ENCODE results near the gene KCNA10. TPM values are rescaled to one million over a fixed set of nuclear protein-coding genes. Genes with fewer than 3 reads are reported as not detected.
A peak's percentile ranks its signal among the peaks of the same experiment; 100 is the strongest.

KCNA10 gene
- total RNA-seq, 8 experiments from 2014 or later = 0.08 to 0.43 (median 0.21) TPM; not detected in 4

DNA sequence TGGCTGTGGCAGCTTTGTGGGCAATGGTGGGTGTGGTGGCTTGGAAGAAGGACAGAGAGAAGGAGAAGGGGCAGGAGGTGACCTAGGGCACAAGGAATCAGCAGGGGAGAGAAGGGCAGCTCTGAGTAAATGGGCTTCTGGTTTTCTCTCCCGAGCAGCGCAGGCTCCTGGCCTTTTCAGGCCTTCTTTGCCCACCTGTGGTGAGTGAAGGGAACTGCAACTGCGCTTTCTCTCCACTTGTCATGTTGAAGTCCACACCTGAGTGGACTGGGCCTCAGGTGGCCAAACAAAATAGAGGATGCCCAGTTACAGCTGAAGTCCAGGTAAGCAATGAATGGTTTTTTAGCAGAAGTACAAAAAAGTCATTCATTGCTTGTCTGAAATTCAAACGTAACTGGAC is 29.4 kb upstream of the KCNA10 start:
- no peak overlapping the region for H3K4me3 ChIP-seq
- H3K27ac ChIP-seq = no peak overlapping the region
- WGBS, 10 experiments = 20 to 83% (median 64%) methylated on average over 1 to 2 of the region's 4 CpGs; no CpG with 5 or more reads in 3 of the 10 experiments
- no peaks in the 10 kb centered on the region for H3K4me1 ChIP-seq (replicated peaks in 1 of 2)
- in situ Hi-C loops (cut with MboI; ENCODE audit: low pct_unique_long_range_greater_than_20kb in 2 of 9, low sequenced_read_pairs in 9 of 9, unreplicated experiment in 9 of 9) = loop anchor here in 7 of 9 experiments (10.0 to 25.0 kb wide), 3 partner anchors 66 to 239 kb away; no protein-coding TSS in a partner anchor
- peak; percentile 25 to 75 (median 47) for ATAC-seq (replicated peaks in 6 of 8)

DNA sequence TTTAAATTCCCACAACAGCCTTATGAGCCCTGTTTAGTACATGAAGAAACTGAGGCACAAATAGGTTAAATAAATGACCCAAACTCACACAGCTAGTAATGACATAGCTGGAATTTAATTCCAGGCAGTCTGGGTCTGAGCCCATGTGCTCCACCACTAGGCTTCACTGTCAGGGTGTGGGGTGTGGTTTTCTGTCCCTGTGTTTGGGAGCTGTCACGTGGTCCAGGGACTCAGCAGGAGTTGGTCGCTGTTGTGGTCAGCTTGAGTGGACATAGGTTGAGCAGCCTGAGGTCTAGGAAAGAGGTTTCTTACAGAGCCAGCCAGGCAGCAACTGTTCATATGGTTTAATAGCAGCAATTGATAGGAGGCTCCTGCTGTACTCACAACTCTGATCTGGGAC is 28.0 kb upstream of the KCNA10 start:
- Histone ChIP-seq H3K4me1 (replicated peaks in 1 of 2) (no peaks in the 10 kb centered on the region), H3K4me3 (no peak overlapping the region), H3K27ac (no peak overlapping the region)
- WGBS, 10 experiments = 0 to 71% (median 31%) methylated on average over 1 to 2 of the region's 2 CpGs; no CpG with 5 or more reads in 4 of the 10 experiments
- in situ Hi-C loops (cut with MboI; ENCODE audit: low pct_unique_long_range_greater_than_20kb in 2 of 9, low sequenced_read_pairs in 9 of 9, unreplicated experiment in 9 of 9) = loop anchor here in 7 of 9 experiments (10.0 to 25.0 kb wide), 3 partner anchors 68 to 240 kb away; no protein-coding TSS in a partner anchor
- ATAC-seq (replicated peaks in 6 of 8) = no peak

DNA sequence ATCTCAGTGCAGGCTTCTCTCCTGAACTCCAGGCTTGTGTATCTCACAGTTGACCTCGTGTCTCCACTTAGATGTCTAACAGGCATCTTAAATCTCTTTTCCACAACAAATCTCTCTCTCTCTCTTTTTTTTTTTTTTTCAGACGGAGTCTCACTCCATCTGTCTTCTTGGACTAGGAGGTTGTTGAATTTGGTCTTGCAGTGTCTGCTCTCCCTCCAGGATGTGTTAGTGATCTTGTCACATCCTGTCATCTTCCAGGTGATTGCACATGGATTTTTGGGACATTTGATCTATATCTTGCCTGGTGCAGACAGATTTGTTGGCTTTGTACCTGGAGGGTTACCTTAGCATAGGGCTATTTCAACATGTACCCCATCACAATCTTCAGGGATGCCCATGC is 26.5 kb upstream of the KCNA10 start:
- Histone ChIP-seq H3K4me1 (replicated peaks in 1 of 2) (no peaks in the 10 kb centered on the region), H3K27ac (no peak overlapping the region), H3K4me3 (no peak overlapping the region)
- in situ Hi-C loops (cut with MboI; ENCODE audit: low pct_unique_long_range_greater_than_20kb in 2 of 9, low sequenced_read_pairs in 9 of 9, unreplicated experiment in 9 of 9) = loop anchor here in 7 of 9 experiments (10.0 to 25.0 kb wide), 3 partner anchors 69 to 242 kb away; no protein-coding TSS in a partner anchor
- ATAC-seq (replicated peaks in 6 of 8) = no peak
- 0 to 40% (median 20%) methylated on average over 1 to 2 of the region's 2 CpGs for WGBS, 10 experiments

DNA sequence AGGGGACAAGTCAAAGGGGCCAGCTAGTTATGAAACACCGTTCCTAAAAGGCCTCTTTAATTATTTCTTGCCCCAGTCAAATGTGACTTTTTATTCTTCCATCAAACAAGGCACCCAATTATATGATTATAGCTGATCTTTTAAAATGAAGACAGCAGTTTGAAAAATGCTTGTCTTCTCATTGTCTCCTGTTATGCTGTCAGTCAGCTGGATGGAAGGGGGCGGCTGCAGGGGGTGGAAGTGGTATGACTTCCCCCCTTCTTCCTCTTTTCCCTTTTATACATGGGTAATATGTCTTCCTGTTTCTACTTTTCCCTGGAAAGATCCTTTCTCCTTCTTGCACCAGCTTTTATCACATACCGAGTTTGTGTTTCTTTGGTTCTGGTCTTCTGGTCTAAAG is 25.8 kb upstream of the KCNA10 start:
- 10 to 64% (median 38%) methylated on average over 1 to 3 of the region's 3 CpGs; no CpG with 5 or more reads in 1 of the 10 experiments for WGBS, 10 experiments
- H3K4me3 ChIP-seq = no peak overlapping the region
- no peaks in the 10 kb centered on the region for H3K4me1 ChIP-seq (replicated peaks in 1 of 2)
- in situ Hi-C loops (cut with MboI; ENCODE audit: low pct_unique_long_range_greater_than_20kb in 2 of 9, low sequenced_read_pairs in 9 of 9, unreplicated experiment in 9 of 9) = loop anchor here in 7 of 9 experiments (10.0 to 25.0 kb wide), 3 partner anchors 70 to 243 kb away; no protein-coding TSS in a partner anchor
- ATAC-seq (replicated peaks in 6 of 8) = no peak
- H3K27ac ChIP-seq = no peak overlapping the region

DNA sequence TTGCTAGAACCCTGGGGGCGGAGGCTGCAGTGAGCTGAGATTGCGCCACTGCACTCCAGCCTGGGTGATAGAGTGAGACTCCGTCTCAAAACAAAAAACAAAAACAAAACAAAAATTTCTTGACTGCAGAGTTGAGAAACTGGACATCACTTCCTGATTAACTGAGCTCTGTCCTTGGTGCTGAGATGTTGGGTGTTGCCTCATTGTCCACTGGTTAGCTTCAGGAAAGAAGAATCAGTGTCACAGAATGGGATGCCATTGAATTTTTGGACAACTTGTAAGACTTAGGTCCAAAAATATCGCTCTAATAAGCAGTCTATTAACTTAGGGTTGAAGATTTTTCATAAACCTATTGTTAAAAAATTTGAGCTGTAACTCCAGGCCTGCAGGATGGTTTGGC is 23.8 kb upstream of the KCNA10 start:
- no peaks in the 10 kb centered on the region for H3K4me1 ChIP-seq (replicated peaks in 1 of 2)
- ATAC-seq (replicated peaks in 6 of 8) = peak in 3 of 8 experiments; percentile 65 to 79 (median 73)
- 0 to 63% (median 20%) methylated on average over 1 to 4 of the region's 4 CpGs; no CpG with 5 or more reads in 3 of the 10 experiments for WGBS, 10 experiments
- no peak overlapping the region for H3K4me3 ChIP-seq
- in situ Hi-C loops (cut with MboI; ENCODE audit: low pct_unique_long_range_greater_than_20kb in 2 of 9, low sequenced_read_pairs in 9 of 9, unreplicated experiment in 9 of 9) = loop anchor here in 7 of 9 experiments (10.0 to 25.0 kb wide), 3 partner anchors 72 to 245 kb away; no protein-coding TSS in a partner anchor
- no peak overlapping the region for H3K27ac ChIP-seq

DNA sequence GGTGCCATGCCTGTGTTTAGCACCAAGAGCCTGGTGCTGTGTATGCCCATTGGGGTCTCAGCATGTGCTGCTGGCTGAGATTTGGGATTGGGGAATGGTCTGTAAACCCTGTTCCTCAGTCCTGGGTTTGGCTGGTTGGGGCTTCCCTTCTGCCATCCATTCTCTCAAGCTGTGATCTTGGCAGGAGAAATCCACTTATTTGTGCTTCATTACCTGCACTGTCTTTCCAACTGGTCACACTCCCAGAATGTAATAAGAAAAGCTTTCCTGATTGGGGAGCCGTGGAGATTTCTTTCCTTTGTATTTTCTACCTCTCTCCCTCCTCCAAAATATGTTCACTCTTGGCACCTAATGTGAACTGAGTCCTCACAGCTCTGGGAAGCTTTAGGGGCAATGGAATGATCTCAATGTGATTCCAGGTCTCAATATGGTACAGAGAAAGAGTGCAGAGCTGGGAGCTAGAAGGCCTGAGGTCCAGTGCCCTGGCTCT is 23.0 kb upstream of the KCNA10 start:
- 0 to 50% (median 0%) methylated on average over 1 of the region's 1 CpG; no CpG with 5 or more reads in 4 of the 10 experiments for WGBS, 10 experiments
- no peak for ATAC-seq (replicated peaks in 6 of 8)
- no peak overlapping the region for H3K4me3 ChIP-seq
- H3K27ac ChIP-seq = no peak overlapping the region
- in situ Hi-C loops (cut with MboI; ENCODE audit: low pct_unique_long_range_greater_than_20kb in 2 of 9, low sequenced_read_pairs in 9 of 9, unreplicated experiment in 9 of 9) = loop anchor here in 7 of 9 experiments (10.0 to 25.0 kb wide), 3 partner anchors 73 to 245 kb away; no protein-coding TSS in a partner anchor
- no peaks in the 10 kb centered on the region for H3K4me1 ChIP-seq (replicated peaks in 1 of 2)

DNA sequence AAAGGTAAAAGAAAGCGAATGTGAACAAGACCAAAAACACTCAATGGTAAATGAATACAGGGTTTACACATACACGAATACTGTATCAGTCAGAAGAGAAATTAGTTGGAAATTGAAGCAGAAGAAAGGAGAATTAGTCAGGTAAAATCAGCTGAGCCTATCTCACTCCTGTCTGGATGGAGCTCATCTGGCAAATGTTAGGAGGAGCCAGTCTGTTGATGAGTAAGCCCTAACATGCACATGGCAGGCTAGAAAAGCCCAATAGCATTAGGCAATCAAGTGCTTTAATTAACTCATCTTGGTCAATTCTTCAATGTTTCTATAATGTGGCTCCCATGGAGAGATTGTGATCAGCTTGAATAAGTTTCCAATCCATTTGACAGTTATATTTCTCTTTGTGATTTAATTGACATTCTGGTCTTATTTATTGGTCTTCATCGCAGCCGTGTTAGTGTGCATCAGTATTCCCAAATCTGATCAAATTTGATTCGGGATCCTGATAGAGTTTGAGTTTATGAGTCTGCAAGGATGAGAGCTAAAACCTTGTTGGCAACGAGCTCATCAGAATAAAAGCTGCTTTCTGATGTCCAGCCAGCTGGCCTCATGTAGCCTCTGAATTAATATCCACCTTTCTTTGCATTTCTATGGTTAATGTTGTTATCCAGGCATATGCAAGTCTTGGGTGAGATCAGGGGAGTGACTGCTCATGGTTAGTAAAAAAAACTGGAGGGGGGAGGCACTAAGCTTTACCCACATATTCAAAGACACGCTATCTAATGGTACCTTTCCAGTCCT is 22.1 kb upstream of the KCNA10 start:
- WGBS, 10 experiments = 5 to 58% (median 39%) methylated on average over 2 to 7 of the region's 7 CpGs; no CpG with 5 or more reads in 1 of the 10 experiments
- no peak overlapping the region for H3K27ac ChIP-seq
- no peak overlapping the region for H3K4me3 ChIP-seq
- in situ Hi-C loops (cut with MboI; ENCODE audit: low pct_unique_long_range_greater_than_20kb in 2 of 9, low sequenced_read_pairs in 9 of 9, unreplicated experiment in 9 of 9) = loop anchor here in 7 of 9 experiments (10.0 to 25.0 kb wide), 3 partner anchors 74 to 246 kb away; no protein-coding TSS in a partner anchor
- ATAC-seq (replicated peaks in 6 of 8) = peak in 2 of 8 experiments; percentile 21 to 34
- no peaks in the 10 kb centered on the region for H3K4me1 ChIP-seq (replicated peaks in 1 of 2)

DNA sequence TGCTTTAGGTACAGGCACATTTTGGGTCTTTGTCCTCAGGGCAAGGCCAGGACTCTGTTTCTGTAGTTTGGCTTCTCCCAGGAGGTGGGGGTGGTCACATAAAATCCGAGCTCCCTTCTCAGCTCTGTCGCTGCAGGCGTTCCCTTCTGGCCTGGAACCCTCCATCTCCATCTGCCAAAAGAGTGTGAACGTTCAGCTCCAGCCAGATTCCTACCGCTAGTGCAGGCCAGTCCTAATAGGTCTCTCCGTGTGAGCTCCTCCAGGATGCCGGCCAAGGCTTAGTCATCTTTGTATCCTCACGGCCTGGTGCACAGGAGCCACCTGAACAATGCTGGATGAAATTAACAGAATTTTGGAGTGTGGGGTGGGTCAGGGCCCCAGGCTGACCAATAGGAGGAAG is 19.9 kb upstream of the KCNA10 start:
- in situ Hi-C loops (cut with MboI; ENCODE audit: low pct_unique_long_range_greater_than_20kb in 2 of 9, low sequenced_read_pairs in 9 of 9, unreplicated experiment in 9 of 9) = loop anchor here in 7 of 9 experiments (25.0 kb wide), 2 partner anchors 223 to 248 kb away; no protein-coding TSS in a partner anchor
- Histone ChIP-seq H3K27ac (no peak overlapping the region), H3K4me1 (replicated peaks in 1 of 2) (no peaks in the 10 kb centered on the region), H3K4me3 (no peak overlapping the region)
- 63 to 80% (median 75%) methylated on average over 1 to 8 of the region's 8 CpGs; no CpG with 5 or more reads in 5 of the 10 experiments for whole genome bisulfite sequencing, 10 experiments
- ATAC-seq (replicated peaks in 6 of 8) = no peak

DNA sequence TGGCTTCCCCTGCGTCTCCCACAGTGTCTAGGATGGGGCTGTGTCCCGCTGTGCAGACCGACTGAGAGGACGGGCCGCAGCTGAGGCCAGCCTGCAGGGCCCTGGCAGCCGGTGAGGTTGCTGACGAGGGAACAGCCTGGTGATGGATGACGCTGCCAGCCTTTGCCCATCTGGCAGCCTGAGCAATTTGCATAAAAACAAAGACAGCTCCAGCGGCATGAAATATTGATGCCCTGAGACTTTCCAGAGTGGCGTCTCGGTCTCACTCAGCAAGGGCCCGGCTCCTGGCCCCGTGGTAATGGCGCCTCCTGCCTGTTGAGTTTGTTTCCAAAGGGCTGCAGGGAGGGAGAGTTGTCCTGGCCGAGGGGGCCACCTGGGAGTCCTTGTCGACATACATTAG is 19.1 kb upstream of the KCNA10 start:
- no peak overlapping the region for H3K27ac ChIP-seq
- whole genome bisulfite sequencing, 10 experiments = 0 to 60% (median 55%) methylated on average over 2 to 10 of the region's 16 CpGs; no CpG with 5 or more reads in 5 of the 10 experiments
- ATAC-seq (replicated peaks in 6 of 8) = peak in 5 of 8 experiments; percentile 60 to 95 (median 87)
- no peak overlapping the region for H3K4me3 ChIP-seq
- no peaks in the 10 kb centered on the region for H3K4me1 ChIP-seq (replicated peaks in 1 of 2)
- in situ Hi-C loops (cut with MboI; ENCODE audit: low pct_unique_long_range_greater_than_20kb in 2 of 9, low sequenced_read_pairs in 9 of 9, unreplicated experiment in 9 of 9) = loop anchor here in 7 of 9 experiments (25.0 kb wide), 2 partner anchors 224 to 249 kb away; no protein-coding TSS in a partner anchor

DNA sequence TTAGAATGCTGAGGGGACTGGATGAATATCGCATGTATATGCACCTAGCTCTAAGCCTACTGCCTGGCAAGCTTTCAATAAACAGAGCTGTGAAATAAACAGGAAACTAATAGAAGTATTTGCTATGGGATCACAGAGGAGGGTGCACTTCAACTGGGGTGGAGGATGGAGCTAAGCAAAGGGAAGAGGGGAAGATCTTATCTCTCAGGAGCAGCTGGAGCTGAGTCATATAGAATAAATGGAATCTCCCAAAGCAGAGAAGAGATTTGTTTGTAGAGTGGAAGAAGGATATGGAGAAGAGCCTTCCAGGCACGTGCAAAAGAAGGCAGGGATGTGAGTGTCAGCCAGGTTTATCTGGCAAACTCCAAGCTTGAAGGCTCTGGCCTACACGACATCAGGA is 17.0 kb upstream of the KCNA10 start:
- peak in 2 of 8 experiments; percentile 52 to 87 for ATAC-seq (replicated peaks in 6 of 8)
- Histone ChIP-seq H3K4me1 (replicated peaks in 1 of 2) (no peaks in the 10 kb centered on the region), H3K27ac (no peak overlapping the region), H3K4me3 (no peak overlapping the region)
- WGBS, 10 experiments = 0 to 53% (median 37%) methylated on average over 1 to 3 of the region's 3 CpGs; no CpG with 5 or more reads in 1 of the 10 experiments
- in situ Hi-C loops (cut with MboI; ENCODE audit: low pct_unique_long_range_greater_than_20kb in 2 of 9, low sequenced_read_pairs in 9 of 9, unreplicated experiment in 9 of 9) = loop anchor here in 7 of 9 experiments (25.0 kb wide), 2 partner anchors 226 to 251 kb away; no protein-coding TSS in a partner anchor

DNA sequence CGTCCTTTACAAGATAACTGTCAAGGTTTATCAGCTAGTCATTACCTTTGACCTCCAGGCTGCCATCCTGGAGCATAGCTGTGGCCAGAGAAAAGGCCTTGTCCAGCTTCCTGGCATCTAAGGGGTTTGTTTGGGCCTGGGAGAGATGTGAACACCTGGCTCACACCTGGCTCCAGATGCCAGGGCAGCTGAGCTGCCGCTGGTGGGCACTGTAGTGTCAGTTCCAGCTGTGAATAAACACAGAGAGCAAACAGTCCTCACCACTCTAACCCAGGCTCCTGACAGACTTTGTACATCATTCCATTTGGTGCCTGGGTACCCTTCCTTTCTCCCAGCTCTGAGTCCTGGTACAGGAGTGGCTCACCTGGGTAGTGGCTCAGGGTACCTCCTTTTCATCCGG is 14.3 kb upstream of the KCNA10 start:
- Histone ChIP-seq H3K4me3 (no peak overlapping the region), H3K27ac (no peak overlapping the region), H3K4me1 (replicated peaks in 1 of 2) (no peaks in the 10 kb centered on the region)
- whole genome bisulfite sequencing, 10 experiments = 0 to 100% (median 43%) methylated on average over 1 to 3 of the region's 3 CpGs; no CpG with 5 or more reads in 2 of the 10 experiments
- in situ Hi-C loops (cut with MboI; ENCODE audit: low pct_unique_long_range_greater_than_20kb in 2 of 9, low sequenced_read_pairs in 9 of 9, unreplicated experiment in 9 of 9) = loop anchor here in 7 of 9 experiments (25.0 kb wide), 2 partner anchors 229 to 254 kb away; no protein-coding TSS in a partner anchor
- ATAC-seq (replicated peaks in 6 of 8) = no peak

DNA sequence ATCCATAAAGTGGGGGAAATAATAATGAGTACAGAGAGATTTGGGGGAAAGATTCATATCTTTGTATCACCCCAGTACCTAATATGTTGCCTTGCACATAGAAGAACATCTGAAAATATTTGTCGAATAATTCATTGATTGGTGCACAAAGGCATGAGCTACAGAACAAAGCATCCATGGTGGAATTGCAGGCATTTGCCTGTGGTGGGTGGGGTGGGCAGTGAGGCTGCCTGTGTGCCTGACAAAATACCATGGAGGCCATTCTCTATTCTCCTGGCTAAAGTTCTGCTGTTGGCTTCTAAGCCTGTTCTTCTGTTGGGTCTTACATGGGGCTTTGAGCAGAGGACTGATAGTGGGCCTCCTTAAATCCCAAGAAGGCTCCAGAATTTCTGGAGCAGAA is 10.0 kb upstream of the KCNA10 start:
- Histone ChIP-seq H3K4me3 (no peak overlapping the region), H3K4me1 (replicated peaks in 1 of 2) (peaks cover 0 to 5% of the 10 kb centered on the region in 2 donors), H3K27ac (no peak overlapping the region)
- ATAC-seq (replicated peaks in 6 of 8) = no peak
- in situ Hi-C loops (cut with MboI; ENCODE audit: low pct_unique_long_range_greater_than_20kb in 2 of 9, low sequenced_read_pairs in 9 of 9, unreplicated experiment in 9 of 9) = loop anchor here in 7 of 9 experiments (10.0 to 25.0 kb wide), 3 partner anchors 86 to 258 kb away; no protein-coding TSS in a partner anchor
- 18 to 100% (median 60%) methylated on average over 1 of the region's 1 CpG; no CpG with 5 or more reads in 3 of the 10 experiments for WGBS, 10 experiments

All from motor neuron (in vitro differentiated cells).